Tibial nerve (tissue), 3 donors: ENCODE results near the gene SLC16A10.

Experiments used
- CTCF ChIP-seq, 5 experiments: fragments of 200-600 bp in 3 of 5; fragments of 450-650 bp in 2 of 5; sonication (generic) in 3 of 5; IDR thresholded peaks; one replicate each; pipeline ENCODE4 v1.5.1; 2016 to 2019; ENCODE audit warnings: antibody characterized with exemption in 5 of 5, mild to moderate bottlenecking in 3 of 5, moderate library complexity in 2 of 5
- POLR2A ChIP-seq, 2 donors: fragments of 450-650 bp; IDR thresholded peaks; one replicate each; pipeline ENCODE4 v1.6.1; 2017; ENCODE audit warnings: antibody characterized with exemption in 2 of 2, mild to moderate bottlenecking in 2 of 2, moderate library complexity in 2 of 2

DNA sequence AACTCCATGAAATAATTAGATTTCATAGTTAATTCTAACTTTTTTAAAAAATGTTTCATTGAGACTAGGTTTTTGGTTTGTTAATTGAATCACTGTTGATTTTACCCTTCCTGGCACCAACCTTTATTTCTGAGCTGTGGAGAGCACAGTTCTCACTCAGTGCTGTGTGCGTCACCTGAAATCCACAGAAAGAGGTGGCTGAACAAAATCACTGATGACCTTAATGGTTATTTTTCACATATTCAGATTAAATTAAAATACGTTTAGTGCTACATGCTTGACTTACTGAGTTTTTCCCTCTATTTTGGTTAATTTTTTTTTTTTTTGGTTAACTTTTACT, 89.4 kb downstream of the SLC16A10 start:
- TF ChIP-seq CTCF (IDR thresholded peaks at IDR 0.05) (no peak), POLR2A (IDR thresholded peaks at IDR 0.05) (no peak)
